ENCODE measurements around the gene IFT57.

The IFT57 gene

DNA sequence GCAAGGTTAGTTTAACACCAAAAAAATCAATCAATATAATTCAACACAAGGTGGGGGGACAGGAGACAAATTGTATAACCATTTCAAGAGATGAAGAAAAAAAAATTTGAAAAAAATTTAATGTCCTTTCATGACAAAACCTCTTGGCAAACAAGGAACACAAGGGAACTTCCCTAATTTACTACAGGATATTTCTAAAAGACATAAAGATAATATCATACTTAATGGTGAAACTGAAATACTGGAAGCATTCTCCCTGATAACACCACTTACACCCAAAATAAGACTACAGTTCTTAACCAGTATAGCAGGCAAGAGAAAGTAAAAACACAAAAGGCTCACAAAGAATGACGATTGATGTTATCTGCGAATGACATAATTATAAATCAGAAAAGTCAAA, 44.7 kb downstream of the IFT57 start:
- DNase-seq (ENCODE audit: insufficient read length, low spot score) (no peak), FAIRE-seq (no peak)
- TF ChIP-seq, protein P1, sequence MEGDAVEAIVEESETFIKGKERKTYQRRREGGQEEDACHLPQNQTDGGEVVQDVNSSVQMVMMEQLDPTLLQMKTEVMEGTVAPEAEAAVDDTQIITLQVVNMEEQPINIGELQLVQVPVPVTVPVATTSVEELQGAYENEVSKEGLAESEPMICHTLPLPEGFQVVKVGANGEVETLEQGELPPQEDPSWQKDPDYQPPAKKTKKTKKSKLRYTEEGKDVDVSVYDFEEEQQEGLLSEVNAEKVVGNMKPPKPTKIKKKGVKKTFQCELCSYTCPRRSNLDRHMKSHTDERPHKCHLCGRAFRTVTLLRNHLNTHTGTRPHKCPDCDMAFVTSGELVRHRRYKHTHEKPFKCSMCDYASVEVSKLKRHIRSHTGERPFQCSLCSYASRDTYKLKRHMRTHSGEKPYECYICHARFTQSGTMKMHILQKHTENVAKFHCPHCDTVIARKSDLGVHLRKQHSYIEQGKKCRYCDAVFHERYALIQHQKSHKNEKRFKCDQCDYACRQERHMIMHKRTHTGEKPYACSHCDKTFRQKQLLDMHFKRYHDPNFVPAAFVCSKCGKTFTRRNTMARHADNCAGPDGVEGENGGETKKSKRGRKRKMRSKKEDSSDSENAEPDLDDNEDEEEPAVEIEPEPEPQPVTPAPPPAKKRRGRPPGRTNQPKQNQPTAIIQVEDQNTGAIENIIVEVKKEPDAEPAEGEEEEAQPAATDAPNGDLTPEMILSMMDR (IDR thresholded peaks at IDR 0.05; ENCODE audit: insufficient read depth, missing control alignments) = no peak

GRCh38 chr3:108175352-108175751, 46.9 kb downstream of the IFT57 start:
- FAIRE-seq (no peak), DNase-seq (ENCODE audit: insufficient read length, low spot score) (no peak)
- TF ChIP-seq, protein P1 (IDR thresholded peaks at IDR 0.05; ENCODE audit: insufficient read depth, missing control alignments) = no peak

DNA sequence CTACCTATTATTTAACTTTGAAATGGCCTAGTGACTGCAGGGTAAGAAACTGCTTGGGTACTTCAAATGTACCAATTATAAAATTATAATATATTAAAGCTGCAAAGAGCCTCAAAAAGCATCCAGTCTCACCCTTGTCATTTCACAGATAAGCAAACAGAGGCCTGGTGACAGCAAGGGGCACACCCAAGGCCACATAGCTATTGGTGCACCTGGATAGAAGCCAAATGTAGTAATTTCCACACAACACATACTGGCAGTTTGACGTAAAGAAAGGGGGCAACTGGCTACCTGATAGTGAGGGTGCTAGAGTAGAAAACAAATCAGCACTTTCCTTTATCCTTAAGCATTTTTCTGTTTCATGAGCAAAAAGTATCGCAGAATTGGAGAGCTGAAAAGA, 51.1 kb downstream of the IFT57 start:
- TF ChIP-seq, protein P1 (IDR thresholded peaks at IDR 0.05; ENCODE audit: insufficient read depth, missing control alignments) = no peak
- no peak for DNase-seq (ENCODE audit: insufficient read length, low spot score)
- no peak for FAIRE-seq

- TF ChIP-seq, protein P1 (IDR thresholded peaks at IDR 0.05; ENCODE audit: insufficient read depth, missing control alignments) = no peak
- no peak for FAIRE-seq
- DNase-seq (ENCODE audit: insufficient read length, low spot score) = no peak
Measured at GRCh38 chr3:108164391-108164790, 57.8 kb downstream of the IFT57 start.

- TF ChIP-seq, protein P1 (IDR thresholded peaks at IDR 0.05; ENCODE audit: insufficient read depth, missing control alignments) = no peak
- DNase-seq (ENCODE audit: insufficient read length, low spot score) (no peak), FAIRE-seq (no peak)
Measured at GRCh38 chr3:108159865-108160264, 62.4 kb downstream of the IFT57 start.

GRCh38 chr3:108159105-108159504, 63.1 kb downstream of the IFT57 start:
- DNase-seq (ENCODE audit: insufficient read length, low spot score) (no peak), FAIRE-seq (no peak)

DNA sequence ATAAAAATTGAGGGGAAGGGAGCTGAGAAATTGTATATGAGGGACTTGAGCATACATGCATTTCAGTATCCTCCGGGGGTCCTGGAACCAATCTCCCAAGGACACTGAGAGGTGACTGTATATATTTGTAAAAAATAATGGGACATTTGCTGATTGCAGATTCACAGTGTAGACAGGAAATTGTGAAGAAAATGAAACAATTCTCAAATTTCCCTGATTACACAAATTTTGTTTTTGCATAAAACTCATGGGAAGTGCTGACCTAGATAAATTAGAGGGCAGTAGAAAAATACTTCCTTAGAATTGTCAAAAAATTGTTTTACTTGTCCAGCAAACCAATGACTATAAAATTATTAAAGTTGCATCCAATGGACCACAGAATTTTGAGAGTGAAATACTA, 64.0 kb downstream of the IFT57 start:
- FAIRE-seq = no peak
- TF ChIP-seq, protein P1 (IDR thresholded peaks at IDR 0.05; ENCODE audit: insufficient read depth, missing control alignments) = no peak
- no peak for DNase-seq (ENCODE audit: insufficient read length, low spot score)

More at GRCh38 chr3:108159105-108159504, 63.1 kb downstream of the IFT57 start:
- TF ChIP-seq, protein P1 (IDR thresholded peaks at IDR 0.05; ENCODE audit: insufficient read depth, missing control alignments) = no peak

All from D721Med (cell line).